Activated CD8-positive, alpha-beta T cell treated with anti-CD3 and anti-CD28 coated beads for 36 hours (primary cell): ENCODE data around the gene RBM42. TPM values are rescaled to one million over a fixed set of nuclear protein-coding genes. Genes with fewer than 3 reads are reported as not detected.

Source experiments
- ATAC-seq: fragments of 200-7000 bp; cut with Tn5 transposase; one replicate; pipeline ENCODE4 v1.10.0; 2021; ENCODE audit warnings: mild to moderate bottlenecking, moderate library complexity
- CTCF ChIA-PET: fragments of 350-600 bp; sonication (Branson Sonifier 250); formaldehyde crosslinking; loops from one replicate; lab custom pipeline; 2021; ENCODE audit warnings: antibody characterized with exemption; lab: Charles Lee
- POLR2A ChIA-PET: fragments of 350-600 bp; sonication (Branson Sonifier 250); formaldehyde crosslinking; loops from one replicate; lab custom pipeline; 2021; ENCODE audit warnings: antibody characterized with exemption; lab: Charles Lee
- DNase-seq: peaks from one replicate; pipeline ENCODE4 v3.0.0-alpha.2; 2020
- H3K27ac Mint-ChIP-seq: one replicate; pipeline ENCODE4 v1.8.0; 2021; ENCODE audit warnings: mild to moderate bottlenecking, mixed read lengths
- H3K27me3 Mint-ChIP-seq: one replicate; pipeline ENCODE4 v1.8.0; 2021; ENCODE audit warnings: mixed read lengths
- H3K36me3 Mint-ChIP-seq: one replicate; pipeline ENCODE4 v1.8.0; 2021; ENCODE audit warnings: low read depth, mixed read lengths
- H3K4me1 Mint-ChIP-seq: one replicate; pipeline ENCODE4 v1.8.0; 2021; ENCODE audit warnings: low read depth, mixed read lengths
- H3K4me3 Mint-ChIP-seq: one replicate; pipeline ENCODE4 v1.8.0; 2021; ENCODE audit warnings: mild to moderate bottlenecking, moderate library complexity, mixed read lengths
- H3K9me3 Mint-ChIP-seq: one replicate; pipeline ENCODE4 v1.8.0; 2021; ENCODE audit warnings: mixed read lengths
- CTCF ChIP-seq: fragments of 200-600 bp; IDR thresholded peaks from one replicate; pipeline ENCODE4 v1.8.0; 2022; ENCODE audit warnings: antibody characterized with exemption, mild to moderate bottlenecking
- intact Hi-C: fragments of 100-400 bp; cut with micrococcal nuclease; formaldehyde crosslinking; loops from one replicate; pipeline ENCODE4 v1.10.0; 2022
- total RNA-seq, 2 experiments: library from RNA; stranded (reverse); gene quantifications; one replicate each; pipeline ENCODE4 v1.2.3, GENCODE V29; 2021

RBM42 gene
- total RNA-seq, 2 experiments from 2014 or later, result 82.9 to 95.2 TPM

GRCh38 chr19:35665157-35665556 is 36.3 kb downstream of the RBM42 start:
- H3K27ac Mint-ChIP-seq, result no peak overlapping the region
- no peak overlapping the region for H3K4me3 Mint-ChIP-seq

GRCh38 chr19:35665604-35666003 is 36.8 kb downstream of the RBM42 start:
- no peaks in the 10 kb centered on the region for H3K4me1 Mint-ChIP-seq
- CTCF ChIA-PET, result no interaction called here
- no peak overlapping the region for H3K4me3 Mint-ChIP-seq
- DNase-seq, result no peak
- no peak overlapping the region for H3K27ac Mint-ChIP-seq
- POLR2A ChIA-PET, result no interaction called here
- intact Hi-C loops, result no loop called here
- TF ChIP-seq CTCF, result no peak
- ATAC-seq, result no peak
- H3K36me3 Mint-ChIP-seq, result peaks cover 10% of the 10 kb centered on the region
- H3K27me3 Mint-ChIP-seq, result peaks cover 8% of the 10 kb centered on the region
- no peaks in the 10 kb centered on the region for H3K9me3 Mint-ChIP-seq

More at GRCh38 chr19:35665157-35665556, 36.3 kb downstream of the RBM42 start:
- peaks cover 10% of the 10 kb centered on the region for H3K36me3 Mint-ChIP-seq
- ChIA-PET CTCF (no interaction called here), POLR2A (no interaction called here)
- intact Hi-C loops, result no loop called here
- H3K27me3 Mint-ChIP-seq, result peaks cover 7% of the 10 kb centered on the region
- no peak for TF ChIP-seq CTCF
- DNase-seq (no peak), ATAC-seq (no peak)
- no peaks in the 10 kb centered on the region for H3K9me3 Mint-ChIP-seq
- H3K4me1 Mint-ChIP-seq, result no peaks in the 10 kb centered on the region

- ChIA-PET CTCF (interaction anchor here (0.6 kb wide), 1 partner anchor 153 kb away, joined by 4 read pairs; no protein-coding TSS in a partner anchor), POLR2A (no interaction called here)
- no peaks in the 10 kb centered on the region for H3K9me3 Mint-ChIP-seq
- no peak for ATAC-seq
- H3K27me3 Mint-ChIP-seq, result peaks cover 10% of the 10 kb centered on the region
- DNase-seq, result no peak
- H3K4me1 Mint-ChIP-seq, result no peaks in the 10 kb centered on the region
- H3K36me3 Mint-ChIP-seq, result peaks cover 8% of the 10 kb centered on the region
- TF ChIP-seq CTCF, result no peak
- intact Hi-C loops, result no loop called here
- no peak within 1 kb of the TSS for H3K27ac Mint-ChIP-seq
- H3K4me3 Mint-ChIP-seq, result no peak within 1 kb of the TSS
Observed at GRCh38 chr19:35666251-35666913, 37.5 kb downstream of the RBM42 start, which contains the start of gene UPK1A. Gene UPK1A, plus strand, starts transcription at chr19:35666517. Its CDS starts 296 bp downstream, at chr19:35666813.

GRCh38 chr19:35669566-35669965 is 40.7 kb downstream of the RBM42 start:
- H3K36me3 Mint-ChIP-seq, result no peaks in the 10 kb centered on the region
- TF ChIP-seq CTCF, result no peak
- CTCF ChIA-PET, result no interaction called here
- DNase-seq (no peak), ATAC-seq (no peak)
- intact Hi-C loops, result no loop called here
- POLR2A ChIA-PET, result no interaction called here
- peaks cover 8% of the 10 kb centered on the region for H3K4me1 Mint-ChIP-seq
- no peaks in the 10 kb centered on the region for H3K9me3 Mint-ChIP-seq
- no peak overlapping the region for H3K4me3 Mint-ChIP-seq
- H3K27me3 Mint-ChIP-seq, result peaks cover 22% of the 10 kb centered on the region
- no peak overlapping the region for H3K27ac Mint-ChIP-seq

GRCh38 chr19:35669974-35670373 is 41.1 kb downstream of the RBM42 start:
- ATAC-seq (no peak), DNase-seq (no peak)
- Mint-ChIP-seq H3K4me1 (peaks cover 8% of the 10 kb centered on the region), H3K27me3 (peaks cover 22% of the 10 kb centered on the region), H3K36me3 (no peaks in the 10 kb centered on the region), H3K4me3 (no peak overlapping the region), H3K9me3 (no peaks in the 10 kb centered on the region), H3K27ac (no peak overlapping the region)
- POLR2A ChIA-PET, result no interaction called here
- TF ChIP-seq CTCF, result no peak
- CTCF ChIA-PET, result no interaction called here
- intact Hi-C loops, result no loop called here
